Measurements from ENCODE around the gene STING1.
"Not testable (repeated sequence)": the region's sequence is repeated elsewhere in the genome, so short reads cannot be mapped to it uniquely, and the experiment has no call there.

GRCh38 chr5:139530079-139530478, 47.5 kb upstream of the STING1 start:
- not testable (repeated sequence) for TF ChIP-seq CTCF (IDR thresholded peaks at IDR 0.05; ENCODE audit: insufficient read depth, low read length, poor library complexity, severe bottlenecking); EZH2phosphoT487 (conservative IDR thresholded peaks at IDR 0.05; ENCODE audit: low read length)
